WI38 (cell line): ENCODE data around the gene MGMT.

ENCODE experiments used
- H3K4me3 ChIP-seq: 2 replicates; pipeline ENCODE4 v1.5.1; 2011; ENCODE audit warnings: low read depth, mild to moderate bottlenecking, control low read depth, low read length
- TF ChIP-seq, protein P1 (sequence below): IDR thresholded peaks from 2 replicates; pipeline ENCODE4 v1.5.1; 2012; ENCODE audit warnings: low read depth, mild to moderate bottlenecking, control low read depth, low read length

MGMT gene

DNA sequence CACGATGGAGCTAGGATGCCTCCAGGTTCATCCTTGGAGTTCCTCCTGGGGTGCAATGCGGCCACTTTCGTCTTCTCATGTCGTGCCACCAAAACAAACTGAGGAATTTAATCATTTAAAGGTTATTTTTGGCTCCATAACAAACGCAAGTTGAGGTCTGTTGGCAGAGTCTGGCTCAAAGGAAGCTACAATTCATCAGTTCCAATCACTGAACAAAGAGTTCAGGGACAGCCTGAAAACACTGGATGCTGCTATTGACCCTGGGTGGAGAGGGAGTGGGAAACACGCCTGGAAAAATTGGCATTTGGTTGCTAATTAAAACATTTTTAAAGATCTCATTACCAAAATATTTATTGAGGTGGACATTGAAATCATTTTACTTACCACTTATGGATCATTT, 11.4 kb upstream of the MGMT start:
- H3K4me3 ChIP-seq = no peak overlapping the region
- TF ChIP-seq, protein P1, sequence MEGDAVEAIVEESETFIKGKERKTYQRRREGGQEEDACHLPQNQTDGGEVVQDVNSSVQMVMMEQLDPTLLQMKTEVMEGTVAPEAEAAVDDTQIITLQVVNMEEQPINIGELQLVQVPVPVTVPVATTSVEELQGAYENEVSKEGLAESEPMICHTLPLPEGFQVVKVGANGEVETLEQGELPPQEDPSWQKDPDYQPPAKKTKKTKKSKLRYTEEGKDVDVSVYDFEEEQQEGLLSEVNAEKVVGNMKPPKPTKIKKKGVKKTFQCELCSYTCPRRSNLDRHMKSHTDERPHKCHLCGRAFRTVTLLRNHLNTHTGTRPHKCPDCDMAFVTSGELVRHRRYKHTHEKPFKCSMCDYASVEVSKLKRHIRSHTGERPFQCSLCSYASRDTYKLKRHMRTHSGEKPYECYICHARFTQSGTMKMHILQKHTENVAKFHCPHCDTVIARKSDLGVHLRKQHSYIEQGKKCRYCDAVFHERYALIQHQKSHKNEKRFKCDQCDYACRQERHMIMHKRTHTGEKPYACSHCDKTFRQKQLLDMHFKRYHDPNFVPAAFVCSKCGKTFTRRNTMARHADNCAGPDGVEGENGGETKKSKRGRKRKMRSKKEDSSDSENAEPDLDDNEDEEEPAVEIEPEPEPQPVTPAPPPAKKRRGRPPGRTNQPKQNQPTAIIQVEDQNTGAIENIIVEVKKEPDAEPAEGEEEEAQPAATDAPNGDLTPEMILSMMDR = no peak

DNA sequence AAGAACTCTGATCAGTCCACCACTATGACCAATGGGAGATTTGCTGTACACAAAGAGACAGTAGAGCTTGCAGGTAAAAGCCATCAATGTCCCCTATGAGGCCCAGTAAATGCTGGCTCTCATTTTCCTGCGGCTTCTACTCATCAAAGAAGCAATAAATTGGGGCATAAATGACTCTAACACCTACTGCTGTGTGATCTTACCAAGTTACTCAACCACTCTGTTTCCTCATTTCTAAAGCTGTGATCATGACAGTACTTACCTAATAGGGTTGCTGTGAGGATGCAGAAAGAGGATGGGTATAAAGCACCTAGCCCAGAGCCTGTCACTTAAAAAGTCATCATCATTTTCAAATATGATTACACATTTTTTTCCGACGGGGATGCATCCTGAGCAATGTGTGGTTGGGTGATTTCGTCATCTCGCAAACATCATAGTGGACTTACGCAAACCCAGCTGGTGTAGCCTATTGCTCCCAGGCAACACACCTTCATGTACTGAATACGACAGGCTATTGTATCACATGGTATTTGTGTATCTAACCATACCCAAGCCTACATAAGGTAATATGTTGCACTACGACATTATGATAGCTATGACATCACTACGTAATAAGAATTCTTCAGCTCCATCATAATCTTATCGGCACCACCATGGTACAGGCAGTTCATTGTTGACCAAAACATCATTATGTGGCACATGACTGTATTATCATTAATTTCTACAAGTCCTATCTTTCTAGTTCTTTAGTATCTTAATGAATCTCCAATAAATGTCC, 7.1 kb upstream of the MGMT start:
- no peak overlapping the region for H3K4me3 ChIP-seq
- TF ChIP-seq, protein P1 = no peak

DNA sequence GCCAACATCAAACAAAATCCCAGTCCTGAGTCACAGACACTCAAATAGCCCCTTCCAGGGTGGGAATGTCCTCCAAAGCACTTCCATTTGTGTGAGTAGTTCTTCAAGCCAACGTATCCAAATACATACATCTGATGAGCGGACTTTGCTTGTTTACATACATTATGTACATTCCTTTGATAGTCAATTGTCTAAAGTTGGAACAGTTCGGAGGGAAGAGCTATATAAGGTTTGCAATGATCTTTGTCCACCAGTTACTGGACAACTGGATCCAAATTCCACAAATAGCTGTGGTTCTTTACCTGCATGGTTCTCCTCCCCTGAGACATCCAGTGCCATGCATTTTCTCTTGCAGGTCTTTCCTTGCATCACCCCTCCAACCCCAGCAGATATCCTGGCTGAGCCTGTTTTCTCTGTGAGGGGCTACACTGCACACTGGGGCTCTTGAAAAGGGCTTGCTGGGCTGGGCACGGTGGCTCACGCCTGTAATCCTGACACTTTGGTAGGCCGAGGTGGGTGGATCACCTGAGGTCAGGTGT, 4.7 kb upstream of the MGMT start:
- TF ChIP-seq, protein P1 = no peak
- H3K4me3 ChIP-seq = no peak overlapping the region

DNA sequence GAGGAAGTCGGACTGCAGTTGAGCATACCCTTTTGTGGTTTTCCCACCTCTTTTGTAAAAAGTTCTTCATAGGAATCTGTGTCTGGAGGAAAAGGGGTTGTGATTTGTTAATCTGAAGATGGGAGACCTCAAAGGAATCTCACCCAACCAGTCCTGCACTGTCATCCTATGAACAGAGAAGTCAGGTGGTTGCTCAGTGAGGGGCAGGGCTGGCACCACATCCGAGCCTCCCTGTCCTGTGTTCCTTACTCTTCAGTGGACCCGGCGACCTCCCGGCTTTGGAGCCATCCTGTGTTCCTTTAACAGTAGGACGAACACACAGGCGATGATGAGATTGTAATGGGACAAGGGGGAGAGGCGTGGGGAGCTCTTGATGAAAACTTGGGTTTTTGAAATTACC, 2.8 kb upstream of the MGMT start:
- no peak overlapping the region for H3K4me3 ChIP-seq
- TF ChIP-seq, protein P1 = no peak

DNA sequence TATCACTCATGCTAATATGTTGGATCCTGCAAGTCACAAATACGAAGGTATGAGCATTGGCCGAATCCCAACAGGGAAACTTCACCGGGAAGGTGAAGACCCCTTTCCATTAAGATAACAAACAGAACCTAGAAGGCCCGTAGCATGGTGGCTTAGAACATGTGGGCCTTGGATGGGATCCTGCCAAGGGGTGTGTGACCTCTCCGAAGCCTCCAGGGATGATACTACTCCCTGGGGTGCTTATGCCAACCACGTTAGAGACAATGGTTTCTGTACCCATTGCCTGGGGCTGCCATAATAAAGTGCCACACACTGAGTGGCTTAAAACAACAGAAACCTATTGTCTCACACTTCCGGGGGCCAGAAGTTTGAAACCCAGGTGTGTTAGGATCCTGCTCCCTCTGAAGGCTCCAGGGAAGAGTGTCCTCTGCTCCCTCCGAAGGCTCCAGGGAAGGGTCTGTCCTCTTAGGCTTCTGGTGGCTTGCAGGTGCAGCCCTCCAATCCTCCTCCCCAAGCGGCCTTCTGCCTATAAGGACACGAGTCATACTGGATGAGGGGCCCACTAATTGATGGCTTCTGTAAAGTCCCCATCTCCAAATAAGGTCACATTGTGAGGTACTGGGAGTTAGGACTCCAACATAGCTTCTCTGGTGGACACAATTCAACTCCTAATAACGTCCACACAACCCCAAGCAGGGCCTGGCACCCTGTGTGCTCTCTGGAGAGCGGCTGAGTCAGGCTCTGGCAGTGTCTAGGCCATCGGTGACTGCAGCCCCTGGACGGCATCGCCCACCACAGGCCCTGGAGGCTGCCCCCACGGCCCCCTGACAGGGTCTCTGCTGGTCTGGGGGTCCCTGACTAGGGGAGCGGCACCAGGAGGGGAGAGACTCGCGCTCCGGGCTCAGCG, 992 bp upstream of the MGMT start:
- TF ChIP-seq, protein P1 = no peak
- no peak overlapping the region for H3K4me3 ChIP-seq

DNA sequence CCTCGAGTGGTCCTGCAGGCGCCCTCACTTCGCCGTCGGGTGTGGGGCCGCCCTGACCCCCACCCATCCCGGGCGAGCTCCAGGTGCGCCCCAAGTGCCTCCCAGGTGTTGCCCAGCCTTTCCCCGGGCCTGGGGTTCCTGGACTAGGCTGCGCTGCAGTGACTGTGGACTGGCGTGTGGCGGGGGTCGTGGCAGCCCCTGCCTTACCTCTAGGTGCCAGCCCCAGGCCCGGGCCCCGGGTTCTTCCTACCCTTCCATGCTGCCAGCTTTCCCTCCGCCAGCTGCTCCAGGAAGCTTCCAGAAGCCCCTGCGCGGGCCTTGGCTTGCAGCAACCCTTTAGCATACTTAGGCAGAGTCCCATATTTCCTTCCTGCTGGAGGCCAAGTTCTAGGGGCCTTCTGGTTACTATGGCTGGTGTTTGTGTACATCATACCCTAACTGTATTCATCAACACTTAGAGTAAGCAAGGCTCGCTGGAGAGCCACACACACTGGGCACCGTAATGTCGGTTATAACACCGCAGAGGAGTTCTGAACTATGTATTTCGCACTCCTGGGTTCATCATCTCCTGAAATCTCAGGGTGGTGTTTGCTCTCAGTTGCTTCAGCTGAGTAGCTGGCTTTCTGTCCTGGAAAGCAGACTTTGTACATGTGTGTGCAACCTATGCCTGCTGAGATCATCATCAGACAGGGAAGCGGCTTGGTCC, 471 bp downstream of the MGMT start:
- peak overlapping the region; percentile 53 for H3K4me3 ChIP-seq
- TF ChIP-seq, protein P1 = no peak
